ENCODE measurements around the gene ZFP69. TPM values are rescaled to one million over a fixed set of nuclear protein-coding genes. Genes with fewer than 3 reads are reported as not detected.
"Not testable (repeated sequence)": the region's sequence is repeated elsewhere in the genome, so short reads cannot be mapped to it uniquely, and the experiment has no call there.

The ZFP69 gene
- total RNA-seq, 4 donors from 2014 or later: 2.0 to 6.1 (median 4.2) TPM

DNA sequence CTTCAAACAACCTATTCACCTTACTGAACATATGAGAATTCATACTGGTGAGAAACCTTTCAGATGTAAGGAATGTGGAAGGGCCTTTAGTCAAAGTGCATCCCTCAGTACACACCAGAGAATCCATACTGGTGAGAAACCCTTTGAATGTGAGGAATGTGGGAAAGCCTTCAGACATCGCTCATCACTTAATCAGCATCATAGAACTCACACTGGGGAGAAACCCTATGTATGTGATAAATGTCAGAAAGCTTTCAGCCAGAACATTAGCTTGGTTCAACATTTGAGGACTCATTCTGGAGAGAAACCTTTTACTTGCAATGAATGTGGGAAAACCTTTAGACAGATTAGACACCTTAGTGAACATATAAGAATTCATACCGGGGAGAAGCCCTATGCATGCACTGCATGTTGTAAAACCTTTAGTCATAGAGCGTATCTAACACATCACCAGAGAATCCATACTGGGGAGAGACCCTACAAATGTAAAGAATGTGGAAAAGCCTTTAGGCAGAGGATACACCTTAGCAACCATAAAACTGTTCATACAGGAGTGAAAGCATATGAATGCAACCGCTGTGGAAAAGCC is 18.3 kb downstream of the ZFP69 start:
- Histone ChIP-seq H3K27me3 (no peaks in the 10 kb centered on the region), H3K4me3 (no peak overlapping the region)
- 96 to 100% methylated on average over 4 of the region's 4 CpGs for WGBS, 2 donors (ENCODE audit: low coverage in 1 of 2)

DNA sequence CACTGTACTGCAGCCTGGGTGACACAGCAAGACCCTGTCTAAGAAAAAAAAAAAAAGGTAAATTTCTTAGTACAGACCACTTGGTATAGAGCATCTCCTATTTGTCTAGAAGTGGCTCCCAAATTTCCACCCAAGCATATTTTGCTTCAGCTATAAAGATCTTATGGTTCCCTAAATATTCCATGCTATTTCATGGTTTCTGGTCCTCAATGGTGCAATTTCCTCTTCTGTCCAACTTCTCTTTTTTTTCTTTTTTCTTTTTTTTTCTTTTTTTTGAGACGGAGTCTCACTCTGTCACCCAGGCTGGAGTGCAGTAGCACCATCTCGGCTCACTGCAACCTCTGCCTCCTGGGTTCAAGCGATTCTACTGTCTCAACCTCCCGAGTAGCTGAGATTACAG is 25.6 kb downstream of the ZFP69 start:
- peaks cover 0 to 61% (median 0%) of the 10 kb centered on the region in 3 donors for H3K9me3 ChIP-seq
- ATAC-seq, H3K27me3 ChIP-seq, H3K27ac ChIP-seq, H3K4me1 ChIP-seq, H3K4me3 ChIP-seq: not testable (repeated sequence)
- 98 to 100% methylated on average over 2 to 4 of the region's 4 CpGs for WGBS, 2 donors (ENCODE audit: low coverage in 1 of 2)
- H3K36me3 ChIP-seq: peaks cover 0 to 38% of the 10 kb centered on the region in 2 donors

More for the DNA sequence above, 18.3 kb downstream of the ZFP69 start:
- Histone ChIP-seq H3K9me3 (peaks cover 5 to 88% (median 5%) of the 10 kb centered on the region in 3 donors), H3K4me1 (no peaks in the 10 kb centered on the region), H3K36me3 (peaks cover 4 to 83% of the 10 kb centered on the region in 2 donors), H3K27ac (no peak overlapping the region)
- no peak for ATAC-seq
- TF ChIP-seq, protein P1, sequence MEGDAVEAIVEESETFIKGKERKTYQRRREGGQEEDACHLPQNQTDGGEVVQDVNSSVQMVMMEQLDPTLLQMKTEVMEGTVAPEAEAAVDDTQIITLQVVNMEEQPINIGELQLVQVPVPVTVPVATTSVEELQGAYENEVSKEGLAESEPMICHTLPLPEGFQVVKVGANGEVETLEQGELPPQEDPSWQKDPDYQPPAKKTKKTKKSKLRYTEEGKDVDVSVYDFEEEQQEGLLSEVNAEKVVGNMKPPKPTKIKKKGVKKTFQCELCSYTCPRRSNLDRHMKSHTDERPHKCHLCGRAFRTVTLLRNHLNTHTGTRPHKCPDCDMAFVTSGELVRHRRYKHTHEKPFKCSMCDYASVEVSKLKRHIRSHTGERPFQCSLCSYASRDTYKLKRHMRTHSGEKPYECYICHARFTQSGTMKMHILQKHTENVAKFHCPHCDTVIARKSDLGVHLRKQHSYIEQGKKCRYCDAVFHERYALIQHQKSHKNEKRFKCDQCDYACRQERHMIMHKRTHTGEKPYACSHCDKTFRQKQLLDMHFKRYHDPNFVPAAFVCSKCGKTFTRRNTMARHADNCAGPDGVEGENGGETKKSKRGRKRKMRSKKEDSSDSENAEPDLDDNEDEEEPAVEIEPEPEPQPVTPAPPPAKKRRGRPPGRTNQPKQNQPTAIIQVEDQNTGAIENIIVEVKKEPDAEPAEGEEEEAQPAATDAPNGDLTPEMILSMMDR (IDR thresholded peaks at IDR 0.05): no peak
- TF ChIP-seq EP300 (IDR thresholded peaks at IDR 0.05) (no peak), POLR2AphosphoS5 (IDR thresholded peaks at IDR 0.05) (no peak), POLR2A (IDR thresholded peaks at IDR 0.05) (no peak)

DNA sequence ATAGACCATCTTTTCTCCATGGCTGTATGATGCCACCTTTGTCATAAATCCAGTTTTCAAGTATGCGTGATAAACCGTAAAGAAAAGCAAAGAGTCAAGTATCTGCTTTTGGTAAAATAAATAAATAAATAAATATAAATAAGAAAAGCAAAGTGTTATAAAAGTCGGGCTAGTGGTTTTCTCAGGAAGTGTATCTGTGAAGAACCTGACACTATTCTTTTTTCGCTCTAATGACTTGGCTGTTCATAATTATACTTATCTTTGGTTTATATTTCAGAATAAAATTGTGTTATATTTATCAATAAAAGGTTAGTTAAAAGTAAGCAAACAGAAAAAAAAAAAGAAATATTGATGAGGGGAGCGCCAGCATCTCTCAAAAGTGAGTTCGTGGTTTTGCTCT is 30.9 kb downstream of the ZFP69 start:
- Histone ChIP-seq H3K36me3 (peaks cover 0 to 14% of the 10 kb centered on the region in 2 donors), H3K27me3 (no peaks in the 10 kb centered on the region), H3K4me3 (peak overlapping the region; percentile 60 to 76), H3K9me3 (peaks cover 0 to 17% (median 0%) of the 10 kb centered on the region in 3 donors), H3K27ac (peak overlapping the region in 3 of 4 donors; percentile 83), H3K4me1 (peaks cover 0 to 21% (median 3%) of the 10 kb centered on the region in 3 donors)
- no peak for TF ChIP-seq EP300 (IDR thresholded peaks at IDR 0.05)
- TF ChIP-seq, protein P1 (IDR thresholded peaks at IDR 0.05): no peak
- TF ChIP-seq POLR2AphosphoS5 (IDR thresholded peaks at IDR 0.05): no peak
- no peak for TF ChIP-seq POLR2A (IDR thresholded peaks at IDR 0.05)
- ATAC-seq: no peak
- 61 to 64% methylated on average over 6 of the region's 6 CpGs for WGBS, 2 donors (ENCODE audit: low coverage in 1 of 2)

DNA sequence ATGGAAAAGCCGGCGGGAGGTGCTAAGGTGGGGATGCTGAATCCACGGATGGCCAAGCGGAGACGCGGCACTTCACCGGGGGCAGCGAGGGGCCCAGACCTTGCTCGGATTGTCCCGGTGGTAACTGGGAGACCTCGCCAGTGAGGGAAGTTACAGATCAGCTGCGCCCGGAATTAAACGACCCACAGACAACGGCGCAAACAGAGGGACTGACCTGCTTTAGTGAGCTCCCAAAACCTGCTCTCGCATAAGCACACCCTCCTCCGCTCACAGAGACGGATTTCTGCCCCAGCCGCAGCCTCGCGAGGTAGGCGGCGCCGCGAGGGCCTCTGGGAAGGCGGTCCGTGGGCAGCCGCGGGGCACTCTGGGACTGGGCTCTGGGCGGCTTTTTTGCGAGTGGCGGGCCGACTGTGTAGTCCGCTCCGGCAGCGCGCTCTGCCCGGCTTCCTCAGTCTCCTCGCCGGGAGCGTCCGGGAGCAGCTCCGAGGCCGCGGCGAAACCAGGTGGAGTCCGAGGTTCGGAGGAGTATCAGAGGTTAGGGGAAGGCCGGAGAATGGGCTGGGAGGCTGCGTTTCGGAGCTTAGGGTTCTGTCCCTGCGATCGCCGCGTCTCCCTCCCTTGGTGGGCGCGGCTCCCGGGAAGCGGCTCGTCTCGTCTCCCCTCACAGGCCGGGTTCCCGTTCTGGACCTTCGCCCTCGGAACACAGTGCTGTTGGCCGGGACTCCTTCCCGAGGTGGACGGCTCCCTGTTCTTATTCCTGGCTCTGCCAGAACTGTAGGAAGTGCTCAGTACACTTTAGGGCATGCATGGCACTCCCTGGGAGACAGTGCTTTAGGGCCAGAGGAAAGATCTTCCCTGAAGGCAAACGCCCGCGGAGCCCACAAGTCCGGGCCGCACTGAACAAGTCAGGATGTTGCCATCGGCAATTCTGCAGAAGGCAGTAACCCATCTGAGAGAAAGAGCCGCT is 31.6 kb downstream of the ZFP69 start, which contains the start of gene EXO5:
EXO5 (plus strand) TSS at position 393 of the 967 bp plus-strand sequence. CDS start 5,778 bp downstream, outside the sequence.
- H3K36me3 ChIP-seq: peaks cover 0 to 14% of the 10 kb centered on the region in 2 donors
- peaks cover 0 to 10% (median 0%) of the 10 kb centered on the region in 3 donors for H3K9me3 ChIP-seq
- peaks cover 0 to 21% (median 3%) of the 10 kb centered on the region in 3 donors for H3K4me1 ChIP-seq
- ATAC-seq: peak; percentile 96
- peak within 1 kb of the TSS; percentile 10 to 83 (median 83) for H3K27ac ChIP-seq
- peak; percentile 26 to 30 for TF ChIP-seq POLR2A (IDR thresholded peaks at IDR 0.05)
- peak; percentile 41 for TF ChIP-seq POLR2AphosphoS5 (IDR thresholded peaks at IDR 0.05)
- TF ChIP-seq EP300 (IDR thresholded peaks at IDR 0.05): no peak
- TF ChIP-seq, protein P1 (IDR thresholded peaks at IDR 0.05): peak in 1 of 4 experiments; percentile 24
- no peaks in the 10 kb centered on the region for H3K27me3 ChIP-seq
- peak within 1 kb of the TSS; percentile 60 to 76 for H3K4me3 ChIP-seq
- WGBS, 2 donors (ENCODE audit: low coverage in 1 of 2): 0 to 1% methylated on average over 11 to 15 of the region's 76 CpGs

DNA sequence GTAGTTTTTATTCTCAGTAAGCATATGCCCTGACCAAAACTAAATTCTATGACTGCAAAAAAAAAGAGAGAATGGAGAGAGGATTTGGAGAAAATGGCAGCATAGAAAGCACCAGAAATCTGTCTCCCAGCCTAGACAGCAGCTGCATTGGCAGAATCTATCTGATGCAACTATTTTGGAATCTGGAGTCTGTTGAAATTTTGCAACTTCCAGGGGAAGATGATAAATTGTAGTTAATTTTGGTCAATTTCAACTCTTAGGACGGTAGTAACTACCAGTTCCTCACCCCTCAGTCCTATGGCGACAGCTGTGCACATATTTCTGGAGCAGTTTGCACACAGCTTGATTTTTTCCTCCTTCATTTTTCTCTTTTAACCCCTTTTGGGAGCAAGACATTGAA is 42.4 kb downstream of the ZFP69 start:
- WGBS, 2 donors (ENCODE audit: low coverage in 1 of 2): 68 to 92% methylated on average over 2 of the region's 2 CpGs
- H3K4me1 ChIP-seq: no peaks in the 10 kb centered on the region
- no peaks in the 10 kb centered on the region for H3K27me3 ChIP-seq
- no peak overlapping the region for H3K4me3 ChIP-seq
- H3K27ac ChIP-seq: no peak overlapping the region
- TF ChIP-seq POLR2AphosphoS5 (IDR thresholded peaks at IDR 0.05): no peak
- TF ChIP-seq, protein P1 (IDR thresholded peaks at IDR 0.05): no peak
- TF ChIP-seq POLR2A (IDR thresholded peaks at IDR 0.05): no peak
- no peak for TF ChIP-seq EP300 (IDR thresholded peaks at IDR 0.05)
- peaks cover 0 to 17% (median 0%) of the 10 kb centered on the region in 3 donors for H3K9me3 ChIP-seq
- peaks cover 0 to 19% of the 10 kb centered on the region in 2 donors for H3K36me3 ChIP-seq
- ATAC-seq: no peak

All from gastroesophageal sphincter (tissue), 4 donors.